NCI-H82 (cell line): Measurements from ENCODE around the gene FCRL2.
"Not testable (repeated sequence)": the region's sequence is repeated elsewhere in the genome, so short reads cannot be mapped to it uniquely, and the experiment has no call there.

Source experiments
- DNase-seq: peaks from one replicate; lab custom pipeline; 2025; lab: John Stamatoyannopoulos, UW

FCRL2 gene

DNA sequence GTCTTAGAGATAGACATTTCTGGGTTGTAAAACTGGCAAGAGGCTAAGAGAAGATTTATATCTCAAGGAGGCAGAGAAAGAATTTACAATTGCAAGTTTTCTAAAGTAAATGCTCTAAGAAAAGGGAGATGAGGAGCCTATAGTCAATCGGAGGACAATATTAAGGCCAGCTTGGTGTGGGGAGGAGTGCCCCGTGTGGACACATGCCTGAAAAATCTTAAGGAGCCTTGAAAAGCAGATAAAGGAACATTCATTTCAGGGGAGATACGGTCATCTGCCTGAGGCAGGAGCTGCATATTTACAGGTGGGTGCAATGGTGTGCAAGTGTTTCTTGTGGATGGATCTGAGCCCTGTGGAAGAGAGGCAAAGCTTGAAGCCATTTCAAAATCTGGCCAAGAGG, 25.6 kb downstream of the FCRL2 start:
- DNase-seq, result no peak

DNA sequence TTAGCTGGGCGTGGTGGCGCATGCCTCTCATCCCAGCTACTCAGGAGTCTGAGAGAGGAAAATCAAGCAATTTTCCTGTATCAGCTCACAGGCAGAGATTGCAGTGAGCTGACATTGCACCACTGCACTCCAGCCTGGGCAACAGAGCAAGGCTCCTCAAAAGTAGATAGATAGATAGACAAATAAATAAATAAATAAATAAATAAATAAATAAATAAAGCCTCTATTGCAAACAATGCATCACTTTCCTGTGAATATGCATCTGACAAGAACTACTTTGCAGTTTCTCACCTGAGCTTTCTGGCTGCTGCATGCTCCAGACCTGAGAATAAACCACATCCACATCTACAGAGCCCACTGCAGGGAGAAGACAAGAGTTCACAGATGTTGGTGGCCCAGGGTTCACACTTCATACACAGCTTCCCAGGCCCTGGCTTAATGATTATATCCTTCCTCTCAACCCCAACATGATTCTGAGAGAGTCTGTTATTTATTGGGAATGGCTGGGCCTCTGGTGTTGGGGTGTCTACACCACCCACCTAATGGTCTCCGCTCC, 28.6 kb downstream of the FCRL2 start:
- no peak for DNase-seq

DNA sequence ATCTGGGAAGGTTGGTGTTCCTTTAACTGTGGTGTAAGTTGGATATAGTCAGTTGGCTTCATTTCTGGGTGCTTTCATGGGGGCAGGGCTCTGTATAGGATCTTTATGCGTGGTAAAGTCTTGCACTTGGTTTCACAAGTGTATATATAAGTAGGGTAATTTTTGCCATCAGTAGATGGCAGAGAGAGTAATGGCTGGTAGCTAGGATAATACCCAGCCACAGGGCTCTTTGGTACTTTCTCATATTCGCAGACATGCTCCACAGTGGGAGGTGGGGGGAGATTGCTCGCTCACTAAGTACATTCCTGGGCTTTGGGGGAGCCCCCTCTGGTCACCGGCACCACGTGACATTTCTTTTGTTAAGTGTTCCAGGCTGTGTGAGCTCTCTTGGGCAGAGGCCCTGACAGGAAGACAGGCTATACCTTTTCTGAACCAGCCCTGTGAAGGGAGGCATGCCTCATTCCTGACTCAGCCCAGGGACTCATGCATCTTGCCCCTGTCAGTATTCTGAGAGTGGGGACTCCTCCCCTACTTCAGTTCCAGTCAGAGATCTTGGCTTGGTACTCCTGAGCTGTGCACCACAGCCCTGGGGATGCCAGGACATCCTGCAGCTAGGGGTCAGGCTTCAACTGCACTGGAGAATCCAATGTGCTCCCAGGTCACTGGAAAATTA, 37.6 kb downstream of the FCRL2 start:
- DNase-seq, result no peak

DNA sequence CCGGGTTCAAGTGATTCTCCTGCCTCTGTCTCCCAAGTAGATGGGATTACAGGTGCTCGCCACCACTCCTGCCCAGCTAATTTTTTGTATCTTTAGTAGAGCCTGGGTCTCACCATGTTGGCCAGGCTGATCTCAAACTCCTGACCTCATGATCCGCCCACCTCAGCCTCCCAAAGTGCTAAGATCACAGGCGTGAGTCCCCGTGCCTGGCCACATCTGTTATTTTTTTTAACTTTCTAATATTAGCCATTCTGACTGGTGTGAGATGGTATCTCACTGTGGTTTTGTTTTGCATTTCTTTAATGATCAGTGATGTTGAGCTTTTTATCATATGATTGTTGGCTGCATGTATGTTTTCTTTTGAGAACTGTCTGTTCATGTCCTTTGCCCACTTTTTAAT, 40.9 kb downstream of the FCRL2 start:
- DNase-seq, result not testable (repeated sequence)

DNA sequence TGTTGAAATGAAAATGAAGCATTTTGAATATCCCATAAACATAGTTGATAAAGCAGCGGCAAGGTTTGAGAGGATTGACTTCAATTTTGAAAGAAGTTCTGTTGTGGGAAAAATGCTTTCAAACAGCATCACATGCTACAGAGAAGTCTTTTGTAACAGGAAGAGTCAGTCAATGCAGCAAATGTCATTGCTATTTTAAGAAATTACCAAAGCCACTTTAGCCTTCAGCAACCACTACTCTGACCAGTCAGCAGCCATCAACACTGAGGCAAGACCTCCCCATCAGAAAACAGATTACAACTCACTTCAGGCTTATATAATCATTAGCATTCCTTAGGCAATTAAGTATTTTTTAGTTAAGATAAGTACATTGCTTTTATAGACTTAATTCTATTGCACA, 42.6 kb downstream of the FCRL2 start:
- no peak for DNase-seq

DNA sequence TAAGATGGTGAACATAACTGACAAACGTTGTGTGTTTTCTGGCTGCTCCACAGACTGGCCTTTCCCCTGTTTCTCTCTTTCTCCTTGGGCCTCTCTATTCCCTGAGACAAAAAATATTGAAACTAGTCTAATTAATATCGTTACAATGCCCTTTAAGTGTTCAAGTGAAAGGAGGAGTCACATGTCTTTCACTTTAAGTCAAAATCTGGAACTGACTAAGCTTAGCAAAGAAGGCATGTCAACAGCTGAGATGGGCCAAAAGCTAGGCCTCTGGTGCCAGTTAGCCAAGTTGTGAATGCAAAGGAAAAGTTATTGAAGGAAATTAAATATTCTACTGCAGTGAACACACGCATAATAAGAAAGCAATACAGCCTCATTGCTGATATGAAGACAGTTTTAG, 44.2 kb downstream of the FCRL2 start:
- DNase-seq, result no peak

DNA sequence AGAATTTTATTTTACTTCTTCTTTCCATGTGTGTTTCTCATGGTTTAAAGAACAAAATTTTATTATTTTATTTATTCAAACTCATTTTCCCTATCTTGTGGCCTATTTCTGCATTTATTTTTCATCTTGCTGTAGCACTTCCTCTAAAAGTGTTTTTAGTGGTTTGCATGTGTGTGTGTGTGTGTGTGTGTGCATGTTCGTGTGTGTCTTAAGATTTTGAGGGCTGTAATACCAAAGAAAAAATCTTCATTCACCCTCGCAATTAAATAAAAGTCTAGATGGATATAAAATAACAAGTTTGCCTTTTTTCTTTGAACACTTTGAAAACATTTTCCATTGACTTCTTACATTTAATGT, 51.7 kb downstream of the FCRL2 start:
- no peak for DNase-seq

DNA sequence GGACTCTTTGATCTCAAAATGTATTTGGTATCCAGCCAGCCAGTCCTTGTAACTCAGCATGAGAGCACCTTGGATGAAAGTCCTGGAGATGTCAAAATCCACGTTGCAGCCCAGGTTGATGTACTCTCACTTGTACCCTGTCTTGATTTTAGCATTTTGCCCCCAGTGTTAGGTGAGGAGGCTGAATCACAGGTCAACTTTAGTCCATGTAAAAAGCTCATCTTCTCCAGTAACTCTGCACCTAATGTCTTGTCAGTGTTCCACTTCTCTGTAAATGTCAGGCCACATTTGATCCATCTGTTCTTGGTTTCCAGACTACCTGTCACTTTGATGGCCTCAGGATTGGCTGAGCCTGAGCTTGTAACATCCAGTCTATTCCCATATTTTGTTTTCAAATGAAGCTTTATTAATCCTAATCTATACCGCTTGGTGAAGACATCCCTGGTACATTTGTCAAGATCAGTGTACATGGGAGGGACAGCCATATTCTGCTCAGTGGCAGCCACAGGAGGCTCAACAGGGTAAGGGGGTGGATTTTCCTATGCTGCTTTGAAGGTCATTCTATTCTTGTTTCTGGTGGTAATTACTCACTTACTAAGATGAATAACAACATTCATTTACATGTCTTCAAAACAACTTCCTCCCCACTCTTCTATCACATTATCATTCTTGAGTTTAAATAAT, 52.3 kb downstream of the FCRL2 start:
- DNase-seq, result no peak

DNA sequence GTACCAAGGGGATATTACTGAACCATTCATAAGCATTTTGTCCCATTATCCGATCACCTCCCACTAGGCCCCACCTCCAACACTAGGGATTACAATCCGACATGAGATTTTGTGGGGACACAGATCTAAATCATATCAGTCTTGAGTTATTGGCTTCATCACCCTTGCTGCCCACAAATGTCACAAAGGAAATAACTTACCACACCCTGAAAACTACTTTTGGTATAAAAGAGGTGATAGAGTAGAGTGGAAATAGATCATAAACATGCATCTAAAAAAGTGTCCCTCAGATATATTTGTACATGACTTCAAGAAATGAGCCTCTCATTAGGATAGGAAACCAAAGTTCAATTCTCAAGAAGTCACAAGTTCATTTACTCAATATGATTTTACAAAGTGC, 53.8 kb downstream of the FCRL2 start:
- DNase-seq, result no peak

DNA sequence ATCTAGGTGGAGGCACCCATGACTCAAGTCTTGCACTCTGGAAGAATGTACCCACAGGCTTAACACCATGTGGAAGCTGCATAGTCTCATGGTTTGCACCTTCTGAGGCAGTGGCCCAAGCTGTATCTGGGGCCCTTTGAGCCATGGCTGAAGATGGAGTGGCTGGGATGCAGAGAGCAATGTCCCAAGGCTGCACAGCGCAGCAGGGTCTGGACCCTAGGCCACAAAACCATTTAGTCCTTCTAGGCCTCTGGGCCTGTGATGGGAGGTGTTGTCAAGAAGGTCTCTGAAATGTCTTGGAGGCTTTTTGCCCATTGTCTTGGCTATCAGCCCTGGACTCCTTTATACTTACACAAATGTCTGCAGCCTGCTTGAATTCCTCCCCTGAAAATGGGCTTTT, 54.9 kb downstream of the FCRL2 start:
- DNase-seq, result no peak

DNA sequence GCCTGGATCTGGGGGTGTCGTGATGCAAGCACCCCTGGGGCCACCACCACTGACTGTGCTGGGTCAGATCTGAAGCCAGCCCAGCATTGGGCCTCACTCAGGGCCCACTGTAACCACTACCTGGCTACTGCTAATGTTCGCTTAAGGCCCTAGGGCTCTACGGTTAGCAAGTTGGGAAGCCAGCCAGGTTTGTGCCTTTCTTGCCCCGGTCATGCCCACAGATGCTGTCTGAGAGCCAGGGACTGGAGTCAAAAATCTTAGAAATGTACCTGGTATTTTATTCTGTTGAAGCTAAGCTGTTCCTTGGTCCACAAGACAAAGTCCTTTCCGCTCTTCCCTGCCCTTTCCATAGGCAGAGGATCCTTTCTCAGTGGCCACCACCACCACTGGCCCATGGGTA, 61.2 kb downstream of the FCRL2 start:
- no peak for DNase-seq

DNA sequence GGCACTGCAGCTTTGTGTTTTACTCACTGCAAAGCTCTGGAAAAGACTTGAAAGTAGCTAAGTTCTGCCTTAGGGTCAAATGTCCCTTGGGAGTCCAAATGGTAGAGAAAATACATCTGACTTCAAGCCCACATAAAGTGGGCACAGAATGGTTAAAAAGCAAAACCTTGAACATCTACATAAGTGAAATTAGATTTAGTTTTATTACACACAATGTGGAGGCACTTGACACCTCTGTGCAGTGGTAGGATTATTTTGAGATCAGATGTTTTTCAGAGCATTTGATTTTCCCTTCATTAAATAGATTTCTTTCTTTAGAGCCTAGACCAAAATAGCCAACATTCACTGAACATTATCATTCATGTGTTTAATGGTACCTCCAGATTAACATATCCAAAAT, 65.1 kb downstream of the FCRL2 start:
- no peak for DNase-seq

DNA sequence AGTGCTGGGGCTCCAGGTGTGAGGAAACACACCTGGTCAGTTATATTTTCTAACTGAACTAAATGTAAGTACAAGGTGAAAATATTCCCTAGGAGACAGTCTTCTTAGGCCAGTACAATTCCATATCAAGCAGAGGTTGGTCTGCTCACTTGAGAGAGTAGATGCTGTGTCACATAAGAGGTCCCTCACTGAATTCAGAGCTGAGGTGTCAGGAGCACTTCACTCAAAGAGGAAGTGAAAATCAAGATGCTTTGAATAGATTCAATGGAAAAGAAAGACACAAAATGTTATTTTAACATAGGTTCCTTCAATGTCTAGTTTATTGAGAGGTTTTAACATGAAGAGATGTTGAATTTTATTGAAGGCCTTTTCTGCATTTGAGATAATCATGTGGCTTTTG, 72.1 kb downstream of the FCRL2 start:
- DNase-seq, result no peak

DNA sequence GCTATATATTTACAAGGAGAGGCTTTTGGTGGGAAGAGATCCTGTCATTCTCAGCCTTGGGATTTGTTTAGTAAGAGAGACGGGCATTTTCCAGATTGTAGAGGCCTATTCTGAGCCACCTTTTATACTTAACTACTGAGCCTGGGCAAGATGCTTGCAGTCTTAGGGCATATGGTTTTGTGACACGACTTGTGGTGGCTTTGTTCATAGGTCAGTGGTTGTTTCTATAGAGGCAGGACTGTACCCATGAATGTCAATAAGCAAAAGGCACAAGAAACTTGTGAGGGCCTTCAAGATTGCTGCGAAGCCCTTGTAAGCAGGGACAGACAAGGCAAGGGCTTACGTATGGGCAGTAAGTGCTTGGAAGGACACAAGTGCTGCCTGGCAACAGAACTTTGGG, 73.0 kb downstream of the FCRL2 start:
- no peak for DNase-seq

DNA sequence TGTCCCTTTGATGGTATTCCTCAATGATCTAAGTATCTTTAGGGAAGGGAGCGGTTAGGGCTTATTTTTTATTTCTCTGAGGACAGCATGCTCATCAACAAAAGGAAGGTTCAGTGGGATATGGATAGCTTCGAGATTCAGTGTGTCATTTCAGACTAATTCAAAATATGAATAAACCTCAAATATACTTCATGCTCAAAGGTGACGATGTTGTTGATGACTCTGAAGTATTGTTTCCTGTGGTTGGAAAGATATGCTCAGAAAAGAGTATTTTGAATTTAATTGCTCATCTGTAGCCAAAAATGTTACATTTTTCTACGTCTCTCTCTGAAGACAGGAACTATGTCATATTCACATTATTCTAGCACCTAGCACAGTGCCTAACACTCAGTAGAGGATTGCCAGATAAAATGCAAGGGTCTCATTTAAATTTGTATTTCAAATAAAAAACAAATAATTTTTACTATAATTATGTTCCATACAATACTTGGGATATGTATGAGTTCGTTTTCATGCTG, 74.6 kb downstream of the FCRL2 start:
- no peak for DNase-seq

DNA sequence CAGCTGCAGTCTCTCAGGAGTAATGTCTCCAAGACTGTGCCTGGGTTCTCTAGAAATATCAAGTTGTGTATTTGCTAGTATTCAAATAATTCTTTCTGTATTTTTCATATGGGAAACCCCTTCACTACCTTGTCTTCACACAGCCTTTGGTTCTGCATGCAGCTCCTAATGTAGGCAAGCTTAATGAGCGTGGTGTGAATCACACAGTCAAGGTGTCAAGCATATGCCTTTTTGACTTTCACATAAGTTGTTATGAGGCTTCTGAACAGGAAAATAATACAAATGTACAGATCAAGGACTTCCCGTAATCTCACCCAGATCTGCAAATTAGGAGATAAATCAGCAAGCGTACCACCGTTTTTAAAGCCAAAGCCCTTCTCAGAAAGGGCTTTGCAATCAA, 76.2 kb downstream of the FCRL2 start, which contains the start of gene FCRL3:
Gene FCRL3 (minus strand): TSS at position 38 of the 400 bp plus-strand sequence. CDS start 280 bp downstream, outside the sequence.
- DNase-seq, result no peak

DNA sequence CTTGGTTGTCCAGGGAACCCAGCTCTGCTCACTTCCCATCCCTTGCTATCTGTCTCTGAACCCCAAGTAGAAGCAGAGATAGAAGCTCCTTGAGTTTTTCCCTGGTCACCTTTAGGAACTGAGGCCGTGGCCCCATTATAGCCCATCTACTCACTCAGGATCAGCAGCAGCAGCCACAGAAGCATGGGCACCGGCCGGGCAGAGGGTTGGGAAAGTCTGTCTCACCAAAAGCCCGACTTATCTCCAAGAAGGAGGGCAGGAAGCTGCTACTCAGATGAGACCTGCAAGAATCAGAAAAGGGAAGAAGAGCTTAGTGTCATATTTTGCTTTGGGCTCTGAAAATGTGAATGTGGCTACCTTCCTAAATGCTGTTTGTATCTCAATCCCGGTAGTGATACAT, 76.6 kb downstream of the FCRL2 start:
- no peak for DNase-seq

DNA sequence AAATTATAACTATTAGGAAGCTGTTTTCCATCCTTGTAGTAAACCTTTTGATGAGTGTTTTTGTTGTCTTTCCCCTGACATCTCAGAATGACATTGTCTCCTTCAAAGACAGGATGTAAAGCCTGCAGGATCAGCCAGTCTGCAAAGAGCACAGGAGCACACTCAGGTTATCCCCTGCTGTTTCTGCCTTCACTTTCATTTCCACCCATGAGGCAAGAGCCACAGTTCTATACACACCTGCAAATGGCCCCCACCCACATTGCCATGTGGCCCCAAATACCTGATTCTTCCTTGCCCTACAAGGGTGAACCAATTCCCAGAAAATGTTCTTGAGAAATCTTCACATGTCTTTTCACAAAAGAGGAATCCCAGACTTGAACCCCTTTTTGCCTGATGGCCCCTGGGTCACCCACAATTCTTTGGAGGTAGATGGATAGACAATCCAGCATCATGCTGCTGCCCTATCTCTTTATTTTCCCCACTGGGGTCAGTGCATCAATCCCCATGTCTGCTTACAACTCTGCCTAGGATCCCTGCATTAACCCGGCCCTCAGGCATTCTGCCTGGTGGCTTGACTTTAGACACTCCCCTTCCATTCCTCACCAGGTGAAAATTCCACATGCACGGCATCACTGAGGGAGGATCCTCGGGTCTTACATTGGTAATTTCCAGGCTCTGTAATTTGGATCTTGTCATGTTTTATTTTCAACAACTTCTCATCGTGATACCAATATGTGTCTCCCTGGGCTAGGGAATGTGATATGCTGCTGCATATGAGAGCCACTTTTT, 79.0 kb downstream of the FCRL2 start:
- DNase-seq, result no peak

DNA sequence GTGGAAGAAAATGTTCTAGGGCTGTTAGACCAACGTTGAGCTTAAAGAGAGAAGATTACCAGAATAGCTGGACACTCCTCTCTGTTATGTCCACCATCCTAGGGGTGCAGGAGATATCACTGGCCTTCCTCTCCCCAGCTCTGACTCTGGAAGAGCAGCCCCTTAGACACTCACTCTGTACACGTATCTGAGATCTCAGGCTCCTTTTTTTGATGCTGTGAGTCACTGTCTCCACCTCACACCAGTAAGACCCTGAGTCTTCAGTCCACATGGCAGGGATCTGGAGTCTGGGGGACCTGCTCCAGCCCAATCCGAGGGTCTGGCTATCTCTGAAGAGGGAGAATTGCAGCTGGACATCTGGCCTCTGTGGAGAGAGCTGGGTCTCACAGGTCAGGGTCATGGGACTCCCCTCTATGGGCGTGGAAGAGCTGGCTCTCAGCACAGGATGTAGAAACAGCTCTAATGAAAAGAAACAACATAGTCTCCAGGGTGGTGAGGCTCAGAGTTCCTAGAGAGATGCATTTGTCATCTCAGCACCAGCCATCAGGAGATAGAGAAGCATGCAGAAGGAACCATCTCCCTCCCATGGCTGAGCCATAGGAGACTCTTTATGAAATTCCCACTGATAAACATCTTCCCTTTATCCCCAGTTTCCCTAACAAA, 79.8 kb downstream of the FCRL2 start:
- DNase-seq, result no peak
